GM18499 (cell line): ENCODE data around the gene WSCD2.
"Not testable (repeated sequence)": the region's sequence is repeated elsewhere in the genome, so short reads cannot be mapped to it uniquely, and the experiment has no call there.

Source experiments
- ATAC-seq: cut with Tn5 transposase; IDR thresholded peaks from one replicate; pipeline ENCODE4 v1.9.1; 2021; ENCODE audit warnings: moderate number of reproducible peaks; ENCODE audit not compliant: insufficient read depth, unreplicated experiment

Gene WSCD2

GRCh38 chr12:108190529-108190928 lies 61.4 kb downstream of the WSCD2 start:
- ATAC-seq = no peak

GRCh38 chr12:108191086-108191485 lies 62.0 kb downstream of the WSCD2 start:
- ATAC-seq = no peak

GRCh38 chr12:108191938-108192337 lies 62.9 kb downstream of the WSCD2 start:
- no peak for ATAC-seq

GRCh38 chr12:108193493-108193892 lies 64.4 kb downstream of the WSCD2 start:
- ATAC-seq = no peak

GRCh38 chr12:108193917-108194316 lies 64.8 kb downstream of the WSCD2 start:
- ATAC-seq = no peak

- ATAC-seq = no peak
Measured at GRCh38 chr12:108194585-108194984, 65.5 kb downstream of the WSCD2 start.

- no peak for ATAC-seq
Measured at GRCh38 chr12:108196319-108196718, 67.2 kb downstream of the WSCD2 start.

GRCh38 chr12:108196921-108197320 lies 67.8 kb downstream of the WSCD2 start:
- ATAC-seq = no peak

- ATAC-seq = no peak
Measured at GRCh38 chr12:108198043-108198442, 69.0 kb downstream of the WSCD2 start.

- ATAC-seq = no peak
Measured at GRCh38 chr12:108199106-108199505, 70.0 kb downstream of the WSCD2 start.

- no peak for ATAC-seq
Measured at GRCh38 chr12:108201808-108202207, 72.7 kb downstream of the WSCD2 start.

- no peak for ATAC-seq
Measured at GRCh38 chr12:108204117-108204987, 75.3 kb downstream of the WSCD2 start.

GRCh38 chr12:108205864-108206263 lies 76.8 kb downstream of the WSCD2 start:
- ATAC-seq = no peak

GRCh38 chr12:108207791-108208730 lies 79.0 kb downstream of the WSCD2 start:
- ATAC-seq = no peak

- no peak for ATAC-seq
Measured at GRCh38 chr12:108210001-108210400, 80.9 kb downstream of the WSCD2 start.

- no peak for ATAC-seq
Measured at GRCh38 chr12:108211157-108211556, 82.1 kb downstream of the WSCD2 start.

GRCh38 chr12:108213871-108214445 lies 84.9 kb downstream of the WSCD2 start:
- ATAC-seq = no peak

GRCh38 chr12:108214486-108214885 lies 85.4 kb downstream of the WSCD2 start:
- ATAC-seq = no peak

GRCh38 chr12:108215458-108215857 lies 86.4 kb downstream of the WSCD2 start:
- ATAC-seq = no peak

GRCh38 chr12:108218921-108219320 lies 89.8 kb downstream of the WSCD2 start:
- no peak for ATAC-seq

- not testable (repeated sequence) for ATAC-seq
Measured at GRCh38 chr12:108225101-108225500, 96.0 kb downstream of the WSCD2 start.
